IPS-NIHi11 (cell line): ENCODE data around the gene CHST2.
"Not testable (repeated sequence)": the region's sequence is repeated elsewhere in the genome, so short reads cannot be mapped to it uniquely, and the experiment has no call there.

Source experiments
- DNase-seq: peaks from one replicate; pipeline ENCODE4 v3.0.0; 2012; ENCODE audit warnings: mixed read lengths, low spot score

The CHST2 gene

GRCh38 chr3:143134471-143134870 is 14.9 kb downstream of the CHST2 start:
- no peak for DNase-seq

GRCh38 chr3:143135150-143135549 is 15.6 kb downstream of the CHST2 start:
- peak; percentile 38 for DNase-seq

GRCh38 chr3:143137435-143138036 is 18.0 kb downstream of the CHST2 start:
- no peak for DNase-seq

- no peak for DNase-seq
Observed at GRCh38 chr3:143138953-143139352, 19.4 kb downstream of the CHST2 start.

- no peak for DNase-seq
Observed at GRCh38 chr3:143139762-143140161, 20.2 kb downstream of the CHST2 start.

- no peak for DNase-seq
Observed at GRCh38 chr3:143140550-143140949, 21.0 kb downstream of the CHST2 start.

- no peak for DNase-seq
Observed at GRCh38 chr3:143142354-143142753, 22.8 kb downstream of the CHST2 start.

- DNase-seq: no peak
Observed at GRCh38 chr3:143145906-143146305, 26.3 kb downstream of the CHST2 start.

- no peak for DNase-seq
Observed at GRCh38 chr3:143146486-143147274, 27.1 kb downstream of the CHST2 start.

- no peak for DNase-seq
Observed at GRCh38 chr3:143147707-143148106, 28.1 kb downstream of the CHST2 start.

GRCh38 chr3:143150071-143150470 is 30.5 kb downstream of the CHST2 start:
- no peak for DNase-seq

GRCh38 chr3:143151004-143151731 is 31.6 kb downstream of the CHST2 start:
- DNase-seq: no peak

GRCh38 chr3:143152043-143152442 is 32.5 kb downstream of the CHST2 start:
- no peak for DNase-seq

GRCh38 chr3:143155756-143156155 is 36.2 kb downstream of the CHST2 start:
- DNase-seq: no peak

GRCh38 chr3:143158014-143158988 is 38.7 kb downstream of the CHST2 start:
- DNase-seq: peak; percentile 33

GRCh38 chr3:143160437-143160836 is 40.9 kb downstream of the CHST2 start:
- DNase-seq: no peak

- DNase-seq: no peak
Observed at GRCh38 chr3:143163562-143164100, 44.1 kb downstream of the CHST2 start.

GRCh38 chr3:143165211-143165610 is 45.6 kb downstream of the CHST2 start:
- no peak for DNase-seq

GRCh38 chr3:143165612-143166285 is 46.2 kb downstream of the CHST2 start:
- DNase-seq: not testable (repeated sequence)

- DNase-seq: no peak
Observed at GRCh38 chr3:143166376-143166775, 46.8 kb downstream of the CHST2 start.
